ENCODE measurements around the gene KRT17.

Gene KRT17

GRCh38 chr17:41657936-41658335 is 33.6 kb upstream of the KRT17 start:
- H3K79me2 ChIP-seq (ENCODE audit: low read length): no peaks in the 10 kb centered on the region
- H3K9me3 ChIP-seq (ENCODE audit: insufficient read depth, low read length): no peaks in the 10 kb centered on the region
- no peak overlapping the region for H3K9ac ChIP-seq (ENCODE audit: low read length)
- H3K4me2 ChIP-seq (ENCODE audit: low read length): no peak overlapping the region
- H4K20me1 ChIP-seq (ENCODE audit: insufficient read depth, low read length): no peaks in the 10 kb centered on the region
- H3K36me3 ChIP-seq (replicated peaks; ENCODE audit: low read depth, low read length): no peaks in the 10 kb centered on the region
- no peak overlapping the region for H3K4me3 ChIP-seq (ENCODE audit: low read length)
- H3K4me1 ChIP-seq (ENCODE audit: low read length): peaks cover 2% of the 10 kb centered on the region; the same call in 1 of the 2 replicates
- no peak overlapping the region for H3K27ac ChIP-seq (ENCODE audit: low read length)
- no peak overlapping the region for H2AFZ ChIP-seq (ENCODE audit: low read depth, low read length)
- H3K27me3 ChIP-seq (ENCODE audit: low read depth, low read length): no peaks in the 10 kb centered on the region
- TF ChIP-seq EZH2phosphoT487 (IDR thresholded peaks at IDR 0.05; ENCODE audit: low read depth) (no peak), CTCF (IDR thresholded peaks at IDR 0.05; ENCODE audit: low read depth, low read length) (no peak)

GRCh38 chr17:41657176-41657754 is 32.9 kb upstream of the KRT17 start:
- Histone ChIP-seq H3K9ac (ENCODE audit: low read length) (no peak overlapping the region), H3K9me3 (ENCODE audit: insufficient read depth, low read length) (no peaks in the 10 kb centered on the region)

GRCh38 chr17:41656249-41657023 is 32.1 kb upstream of the KRT17 start:
- no peak overlapping the region for H3K4me3 ChIP-seq (ENCODE audit: low read length)
- no peak for TF ChIP-seq CTCF (IDR thresholded peaks at IDR 0.05; ENCODE audit: low read depth, low read length)
- TF ChIP-seq EZH2phosphoT487 (IDR thresholded peaks at IDR 0.05; ENCODE audit: low read depth): no peak
- H3K27ac ChIP-seq (ENCODE audit: low read length): no peak overlapping the region
- H2AFZ ChIP-seq (ENCODE audit: low read depth, low read length): no peak overlapping the region
- H3K4me1 ChIP-seq (ENCODE audit: low read length): no peaks in the 10 kb centered on the region
- no peak overlapping the region for H3K9ac ChIP-seq (ENCODE audit: low read length)
- H3K27me3 ChIP-seq (ENCODE audit: low read depth, low read length): no peaks in the 10 kb centered on the region
- H4K20me1 ChIP-seq (ENCODE audit: insufficient read depth, low read length): no peaks in the 10 kb centered on the region
- H3K79me2 ChIP-seq (ENCODE audit: low read length): no peaks in the 10 kb centered on the region
- H3K36me3 ChIP-seq (replicated peaks; ENCODE audit: low read depth, low read length): no peaks in the 10 kb centered on the region
- no peaks in the 10 kb centered on the region for H3K9me3 ChIP-seq (ENCODE audit: insufficient read depth, low read length)
- no peak overlapping the region for H3K4me2 ChIP-seq (ENCODE audit: low read length)

More at GRCh38 chr17:41657176-41657754, 32.9 kb upstream of the KRT17 start:
- Histone ChIP-seq H3K4me1 (ENCODE audit: low read length) (no peaks in the 10 kb centered on the region), H2AFZ (ENCODE audit: low read depth, low read length) (no peak overlapping the region), H3K4me2 (ENCODE audit: low read length) (no peak overlapping the region), H4K20me1 (ENCODE audit: insufficient read depth, low read length) (no peaks in the 10 kb centered on the region), H3K79me2 (ENCODE audit: low read length) (no peaks in the 10 kb centered on the region), H3K27ac (ENCODE audit: low read length) (no peak overlapping the region), H3K27me3 (ENCODE audit: low read depth, low read length) (no peaks in the 10 kb centered on the region), H3K36me3 (replicated peaks; ENCODE audit: low read depth, low read length) (no peaks in the 10 kb centered on the region), H3K4me3 (ENCODE audit: low read length) (no peak overlapping the region)
- no peak for TF ChIP-seq EZH2phosphoT487 (IDR thresholded peaks at IDR 0.05; ENCODE audit: low read depth)
- no peak for TF ChIP-seq CTCF (IDR thresholded peaks at IDR 0.05; ENCODE audit: low read depth, low read length)

- no peaks in the 10 kb centered on the region for H3K9me3 ChIP-seq (ENCODE audit: insufficient read depth, low read length)
- no peak overlapping the region for H3K27ac ChIP-seq (ENCODE audit: low read length)
- no peak for TF ChIP-seq CTCF (IDR thresholded peaks at IDR 0.05; ENCODE audit: low read depth, low read length)
- TF ChIP-seq EZH2phosphoT487 (IDR thresholded peaks at IDR 0.05; ENCODE audit: low read depth): no peak
- H3K79me2 ChIP-seq (ENCODE audit: low read length): no peaks in the 10 kb centered on the region
- no peaks in the 10 kb centered on the region for H3K36me3 ChIP-seq (replicated peaks; ENCODE audit: low read depth, low read length)
- no peak overlapping the region for H3K9ac ChIP-seq (ENCODE audit: low read length)
- no peaks in the 10 kb centered on the region for H3K27me3 ChIP-seq (ENCODE audit: low read depth, low read length)
- H4K20me1 ChIP-seq (ENCODE audit: insufficient read depth, low read length): no peaks in the 10 kb centered on the region
- no peaks in the 10 kb centered on the region for H3K4me1 ChIP-seq (ENCODE audit: low read length)
- H2AFZ ChIP-seq (ENCODE audit: low read depth, low read length): no peak overlapping the region
- no peak overlapping the region for H3K4me3 ChIP-seq (ENCODE audit: low read length)
- no peak overlapping the region for H3K4me2 ChIP-seq (ENCODE audit: low read length)
These were observed 31.3 kb upstream of the KRT17 start for GRCh38 chr17:41655611-41656111.

All from OCI-LY3 (cell line).